ENCODE results near the gene FDXACB1.

The FDXACB1 gene

DNA sequence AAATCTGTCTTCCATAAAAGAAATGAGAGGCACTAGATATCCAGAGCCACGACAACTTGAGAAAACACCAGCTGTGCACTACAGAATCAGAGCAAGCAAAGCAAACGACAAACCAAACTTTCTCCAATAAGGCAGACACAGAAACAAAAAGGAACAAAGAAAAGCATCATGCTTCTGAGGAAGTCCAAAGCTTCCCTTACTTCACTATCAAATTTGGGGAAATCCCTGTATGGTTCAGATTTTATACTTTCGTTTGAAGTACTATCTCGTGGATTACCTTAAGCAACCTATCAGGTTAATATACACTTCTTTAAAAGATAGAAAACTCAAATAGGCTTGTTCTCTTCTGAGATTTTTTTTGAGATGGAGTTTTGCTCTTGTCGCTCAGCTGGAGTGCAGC lies 35.3 kb downstream of the FDXACB1 start:
- no peak for DNase-seq

DNA sequence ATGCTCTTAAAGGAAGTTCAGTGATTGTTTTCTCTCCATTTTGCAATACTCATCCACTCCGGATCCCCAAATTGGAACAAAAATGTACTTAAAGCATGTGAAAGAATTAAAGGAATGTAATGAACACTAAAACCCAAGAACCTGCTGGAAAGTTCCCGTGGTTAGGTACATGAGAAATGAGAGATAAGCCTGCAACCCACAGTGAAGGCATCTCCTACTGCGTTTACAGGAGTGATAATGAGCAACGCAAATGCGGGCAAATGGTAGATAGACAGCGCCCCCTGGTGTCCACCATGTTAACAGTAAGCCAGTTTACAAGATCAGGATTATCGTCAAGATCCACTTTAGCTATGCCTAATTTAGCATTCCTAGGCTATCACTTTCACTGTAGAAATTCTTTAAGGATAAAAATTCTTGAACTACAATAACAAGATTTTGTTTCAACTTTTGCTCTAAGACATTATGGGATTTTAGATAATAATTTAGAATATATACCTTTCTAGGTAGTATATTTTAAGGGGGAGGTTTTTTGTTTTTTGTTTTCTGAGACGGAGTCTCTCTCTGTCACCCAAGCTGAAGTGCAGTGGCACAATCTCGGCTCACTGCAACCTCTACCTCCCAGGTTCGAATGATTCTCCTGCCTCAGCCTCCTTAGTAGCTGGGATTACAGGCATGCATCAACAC lies 37.5 kb downstream of the FDXACB1 start:
- DNase-seq: peak; percentile 79 to 88

- no peak for DNase-seq
Observed at GRCh38 chr11:111840143-111840542, 38.8 kb downstream of the FDXACB1 start.

- DNase-seq: no peak
Observed at GRCh38 chr11:111838054-111838453, 40.9 kb downstream of the FDXACB1 start.

DNA sequence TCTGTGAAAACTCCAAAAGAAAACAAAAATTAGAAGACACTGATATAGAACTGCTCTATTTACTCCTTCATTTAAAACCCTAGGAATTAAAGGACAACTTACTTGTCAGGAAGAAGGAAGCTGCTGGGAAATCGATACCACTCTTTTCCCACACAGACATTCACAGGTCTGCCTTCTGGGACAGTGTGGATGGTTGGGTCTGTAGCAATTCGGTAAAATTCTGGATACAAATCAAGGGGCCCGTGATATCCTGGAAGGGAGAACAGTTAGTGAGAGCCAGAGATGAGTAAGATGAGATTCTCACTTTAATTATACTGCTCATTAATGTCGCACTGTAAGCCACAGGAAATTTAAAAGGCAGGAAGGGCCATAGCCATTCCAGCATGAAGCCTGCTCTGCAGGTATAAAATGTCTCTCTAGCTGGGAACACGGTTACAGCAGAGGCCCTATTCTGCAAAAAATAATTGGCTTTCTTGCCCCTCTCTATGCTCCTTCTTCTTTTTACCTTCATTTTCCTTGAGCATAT lies 41.5 kb downstream of the FDXACB1 start:
- no peak for DNase-seq

- no peak for DNase-seq
Observed at GRCh38 chr11:111836721-111837120, 42.2 kb downstream of the FDXACB1 start.

GRCh38 chr11:111836162-111836561 lies 42.8 kb downstream of the FDXACB1 start:
- no peak for DNase-seq

GRCh38 chr11:111835665-111836064 lies 43.3 kb downstream of the FDXACB1 start:
- DNase-seq: no peak

DNA sequence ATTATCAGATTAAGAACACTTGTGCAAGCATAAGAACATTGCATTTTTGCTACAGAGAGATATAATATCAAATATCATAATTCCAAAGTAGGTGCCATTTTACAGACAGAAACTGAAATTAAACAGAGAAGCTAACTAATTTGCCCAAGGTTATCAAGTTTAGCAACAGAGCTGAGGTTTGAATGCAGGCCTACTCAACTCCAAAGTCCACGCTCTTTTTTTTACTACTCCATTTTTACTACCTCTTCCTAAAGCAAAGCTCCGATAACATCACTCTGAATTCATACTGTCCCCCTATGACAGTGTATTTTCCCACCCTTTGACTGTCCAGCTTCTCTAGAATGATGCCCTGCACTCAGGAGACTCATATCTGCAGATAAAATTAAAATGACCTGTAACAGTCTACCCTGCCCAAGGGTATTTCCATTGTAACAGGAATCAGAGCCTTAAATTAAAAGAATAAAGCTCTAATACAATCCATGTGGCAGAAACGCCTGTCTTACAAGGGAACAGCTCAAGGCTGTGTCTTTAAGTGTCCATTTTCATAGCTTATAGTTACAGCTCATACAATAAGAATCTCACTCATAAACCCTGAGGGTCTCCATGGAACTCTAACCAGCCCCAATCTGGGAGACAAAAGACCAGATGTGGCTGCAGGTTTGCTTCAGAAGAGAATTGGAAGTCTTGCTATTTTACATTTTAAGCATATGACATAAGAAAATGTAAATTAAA lies 44.4 kb downstream of the FDXACB1 start:
- DNase-seq: no peak

GRCh38 chr11:111833524-111833923 lies 45.4 kb downstream of the FDXACB1 start:
- peak in 1 of 2 experiments; percentile 53 for DNase-seq

DNA sequence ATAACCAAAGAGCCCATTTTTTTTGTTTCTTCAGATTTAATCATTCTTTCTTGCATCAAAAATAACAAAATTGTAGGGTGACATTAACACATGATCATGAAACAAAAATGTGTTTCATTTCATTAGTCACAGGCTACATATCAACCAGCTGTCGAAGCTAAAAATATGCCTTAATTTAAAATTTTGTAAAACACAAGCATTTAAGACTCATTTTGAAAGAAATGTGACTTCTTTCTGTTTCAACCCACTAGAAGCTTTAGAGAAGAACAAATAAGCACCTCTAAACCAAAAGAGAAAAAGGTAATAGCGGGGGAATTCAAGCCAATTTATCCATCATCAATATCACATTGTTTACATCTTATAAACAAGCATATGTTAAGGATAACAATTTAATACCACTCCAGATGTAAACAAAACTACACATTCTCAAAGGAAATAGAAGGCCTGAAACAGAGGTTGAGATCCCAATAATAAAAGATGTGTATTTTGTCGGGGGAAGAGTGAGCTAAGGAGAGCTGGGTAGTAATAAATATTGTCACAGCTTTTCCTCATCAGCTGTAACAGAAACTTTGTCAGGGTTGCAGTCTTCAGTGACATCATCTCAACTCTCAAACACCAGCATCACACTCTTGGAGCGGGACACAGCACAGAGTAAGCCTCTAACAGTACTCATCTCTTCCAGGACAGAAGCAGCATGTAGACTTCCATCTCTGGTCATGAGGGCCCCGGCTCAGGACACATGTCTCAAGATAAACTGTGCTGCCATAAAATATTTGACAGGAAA lies 49.6 kb downstream of the FDXACB1 start:
- no peak for DNase-seq

GRCh38 chr11:111826322-111826950 lies 52.5 kb downstream of the FDXACB1 start:
- no peak for DNase-seq
